Measurements from ENCODE around the gene MPDZ.

Gene MPDZ

GRCh38 chr9:13110766-13111417, 168.6 kb downstream of the MPDZ start:
- Histone ChIP-seq H3K27ac (ENCODE audit: low read length) (no peak overlapping the region), H3K4me1 (ENCODE audit: insufficient read depth, low read length) (no peaks in the 10 kb centered on the region), H3K27me3 (ENCODE audit: insufficient read depth, low read length, poor library complexity) (no peaks in the 10 kb centered on the region), H4K20me1 (ENCODE audit: insufficient read depth, low read length) (no peaks in the 10 kb centered on the region), H3K9ac (ENCODE audit: low read depth, low read length) (no peak overlapping the region), H2AFZ (ENCODE audit: low read depth, low read length) (no peak overlapping the region), H3K9me3 (ENCODE audit: insufficient read depth, low read length, severe bottlenecking) (no peaks in the 10 kb centered on the region), H3K79me2 (ENCODE audit: insufficient read depth, low read length) (no peaks in the 10 kb centered on the region), H3K4me2 (ENCODE audit: insufficient read depth, low read length) (no peak overlapping the region), H3K4me3 (ENCODE audit: low read depth in 1 of 2, low read length in 2 of 2) (no peak overlapping the region), H3K36me3 (ENCODE audit: insufficient read depth, low read length) (no peaks in the 10 kb centered on the region)
- no peak for TF ChIP-seq EZH2 (IDR thresholded peaks at IDR 0.05; ENCODE audit: borderline replicate concordance, low read depth, low read length, severe bottlenecking)
- no peak for TF ChIP-seq CTCF (IDR thresholded peaks at IDR 0.05; ENCODE audit: borderline replicate concordance, extremely low read depth, low read length, poor library complexity, severe bottlenecking)
- DNase-seq, result no peak
- no peak for ATAC-seq (ENCODE audit: insufficient read depth, low read depth)

- no peak overlapping the region for H3K9ac ChIP-seq (ENCODE audit: low read depth, low read length)
- H4K20me1 ChIP-seq (ENCODE audit: insufficient read depth, low read length), result no peaks in the 10 kb centered on the region
- H3K4me1 ChIP-seq (ENCODE audit: insufficient read depth, low read length), result no peaks in the 10 kb centered on the region
- H2AFZ ChIP-seq (ENCODE audit: low read depth, low read length), result no peak overlapping the region
- DNase-seq (no peak), ATAC-seq (ENCODE audit: insufficient read depth, low read depth) (no peak)
- no peaks in the 10 kb centered on the region for H3K79me2 ChIP-seq (ENCODE audit: insufficient read depth, low read length)
- no peak overlapping the region for H3K4me2 ChIP-seq (ENCODE audit: insufficient read depth, low read length)
- H3K36me3 ChIP-seq (ENCODE audit: insufficient read depth, low read length), result no peaks in the 10 kb centered on the region
- H3K9me3 ChIP-seq (ENCODE audit: insufficient read depth, low read length, severe bottlenecking), result no peaks in the 10 kb centered on the region
- no peak overlapping the region for H3K27ac ChIP-seq (ENCODE audit: low read length)
- H3K4me3 ChIP-seq (ENCODE audit: low read depth in 1 of 2, low read length in 2 of 2), result no peak overlapping the region
- no peak for TF ChIP-seq CTCF (IDR thresholded peaks at IDR 0.05; ENCODE audit: borderline replicate concordance, extremely low read depth, low read length, poor library complexity, severe bottlenecking)
- TF ChIP-seq EZH2 (IDR thresholded peaks at IDR 0.05; ENCODE audit: borderline replicate concordance, low read depth, low read length, severe bottlenecking), result no peak
- no peaks in the 10 kb centered on the region for H3K27me3 ChIP-seq (ENCODE audit: insufficient read depth, low read length, poor library complexity)
Observed at GRCh38 chr9:13109781-13110180, 169.7 kb downstream of the MPDZ start.

GRCh38 chr9:13107008-13107407, 172.5 kb downstream of the MPDZ start:
- no peaks in the 10 kb centered on the region for H4K20me1 ChIP-seq (ENCODE audit: insufficient read depth, low read length)
- no peak overlapping the region for H2AFZ ChIP-seq (ENCODE audit: low read depth, low read length)
- H3K79me2 ChIP-seq (ENCODE audit: insufficient read depth, low read length), result no peaks in the 10 kb centered on the region
- H3K27ac ChIP-seq (ENCODE audit: low read length), result no peak overlapping the region
- DNase-seq (no peak), ATAC-seq (ENCODE audit: insufficient read depth, low read depth) (no peak)
- no peaks in the 10 kb centered on the region for H3K9me3 ChIP-seq (ENCODE audit: insufficient read depth, low read length, severe bottlenecking)
- no peak for TF ChIP-seq EZH2 (IDR thresholded peaks at IDR 0.05; ENCODE audit: borderline replicate concordance, low read depth, low read length, severe bottlenecking)
- no peak for TF ChIP-seq CTCF (IDR thresholded peaks at IDR 0.05; ENCODE audit: borderline replicate concordance, extremely low read depth, low read length, poor library complexity, severe bottlenecking)
- H3K36me3 ChIP-seq (ENCODE audit: insufficient read depth, low read length), result no peaks in the 10 kb centered on the region
- H3K27me3 ChIP-seq (ENCODE audit: insufficient read depth, low read length, poor library complexity), result no peaks in the 10 kb centered on the region
- no peaks in the 10 kb centered on the region for H3K4me1 ChIP-seq (ENCODE audit: insufficient read depth, low read length)
- H3K4me2 ChIP-seq (ENCODE audit: insufficient read depth, low read length), result no peak overlapping the region
- H3K4me3 ChIP-seq (ENCODE audit: low read depth in 1 of 2, low read length in 2 of 2), result no peak overlapping the region
- H3K9ac ChIP-seq (ENCODE audit: low read depth, low read length), result no peak overlapping the region
